A549 (cell line): ENCODE data around the gene ADAM12.

Source experiments
- JUNB ChIP-seq: fragments of >200 bp; sonication (Bioruptor Twin); formaldehyde crosslinking; IDR thresholded peaks from 2 replicates; pipeline ENCODE4 v1.6.1; 2016
- TF ChIP-seq, protein P1 (sequence below): fragments of 200-600 bp; sonication (generic); IDR thresholded peaks from 2 replicates; pipeline ENCODE4 v1.6.1; 2016; ENCODE audit warnings: antibody characterized with exemption, mild to moderate bottlenecking, moderate library complexity
- TF ChIP-seq, protein P2 (sequence below): fragments of >200 bp; sonication (Bioruptor Twin); formaldehyde crosslinking; IDR thresholded peaks from 3 replicates; pipeline ENCODE4 v1.5.1; 2016
- TF ChIP-seq, protein P3 (sequence below): IDR thresholded peaks from 2 replicates; pipeline ENCODE4 v1.6.1; 2012; ENCODE audit warnings: low read depth, borderline replicate concordance

DNA sequence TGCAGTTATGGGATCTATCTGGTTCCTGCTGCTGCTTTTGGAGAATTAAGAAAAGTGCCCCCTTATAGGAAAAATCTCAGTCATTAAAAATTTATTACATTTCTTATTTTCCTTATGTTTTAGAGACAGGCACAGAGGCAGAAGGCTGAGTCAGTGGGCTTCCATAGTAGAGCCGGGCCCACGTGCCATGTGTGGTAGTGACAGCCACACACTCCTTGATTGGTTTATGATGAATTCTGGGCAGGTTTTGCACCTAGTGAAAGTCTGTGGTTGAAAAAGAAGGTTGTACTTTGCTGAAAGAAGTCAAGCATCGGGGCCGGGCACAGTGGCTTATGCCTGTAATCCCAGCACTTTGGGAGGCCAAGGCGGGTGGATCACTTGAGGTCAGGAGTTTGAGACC is 382.0 kb downstream of the ADAM12 start:
- TF ChIP-seq, protein P1, sequence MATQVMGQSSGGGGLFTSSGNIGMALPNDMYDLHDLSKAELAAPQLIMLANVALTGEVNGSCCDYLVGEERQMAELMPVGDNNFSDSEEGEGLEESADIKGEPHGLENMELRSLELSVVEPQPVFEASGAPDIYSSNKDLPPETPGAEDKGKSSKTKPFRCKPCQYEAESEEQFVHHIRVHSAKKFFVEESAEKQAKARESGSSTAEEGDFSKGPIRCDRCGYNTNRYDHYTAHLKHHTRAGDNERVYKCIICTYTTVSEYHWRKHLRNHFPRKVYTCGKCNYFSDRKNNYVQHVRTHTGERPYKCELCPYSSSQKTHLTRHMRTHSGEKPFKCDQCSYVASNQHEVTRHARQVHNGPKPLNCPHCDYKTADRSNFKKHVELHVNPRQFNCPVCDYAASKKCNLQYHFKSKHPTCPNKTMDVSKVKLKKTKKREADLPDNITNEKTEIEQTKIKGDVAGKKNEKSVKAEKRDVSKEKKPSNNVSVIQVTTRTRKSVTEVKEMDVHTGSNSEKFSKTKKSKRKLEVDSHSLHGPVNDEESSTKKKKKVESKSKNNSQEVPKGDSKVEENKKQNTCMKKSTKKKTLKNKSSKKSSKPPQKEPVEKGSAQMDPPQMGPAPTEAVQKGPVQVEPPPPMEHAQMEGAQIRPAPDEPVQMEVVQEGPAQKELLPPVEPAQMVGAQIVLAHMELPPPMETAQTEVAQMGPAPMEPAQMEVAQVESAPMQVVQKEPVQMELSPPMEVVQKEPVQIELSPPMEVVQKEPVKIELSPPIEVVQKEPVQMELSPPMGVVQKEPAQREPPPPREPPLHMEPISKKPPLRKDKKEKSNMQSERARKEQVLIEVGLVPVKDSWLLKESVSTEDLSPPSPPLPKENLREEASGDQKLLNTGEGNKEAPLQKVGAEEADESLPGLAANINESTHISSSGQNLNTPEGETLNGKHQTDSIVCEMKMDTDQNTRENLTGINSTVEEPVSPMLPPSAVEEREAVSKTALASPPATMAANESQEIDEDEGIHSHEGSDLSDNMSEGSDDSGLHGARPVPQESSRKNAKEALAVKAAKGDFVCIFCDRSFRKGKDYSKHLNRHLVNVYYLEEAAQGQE: no peak
- TF ChIP-seq, protein P2, sequence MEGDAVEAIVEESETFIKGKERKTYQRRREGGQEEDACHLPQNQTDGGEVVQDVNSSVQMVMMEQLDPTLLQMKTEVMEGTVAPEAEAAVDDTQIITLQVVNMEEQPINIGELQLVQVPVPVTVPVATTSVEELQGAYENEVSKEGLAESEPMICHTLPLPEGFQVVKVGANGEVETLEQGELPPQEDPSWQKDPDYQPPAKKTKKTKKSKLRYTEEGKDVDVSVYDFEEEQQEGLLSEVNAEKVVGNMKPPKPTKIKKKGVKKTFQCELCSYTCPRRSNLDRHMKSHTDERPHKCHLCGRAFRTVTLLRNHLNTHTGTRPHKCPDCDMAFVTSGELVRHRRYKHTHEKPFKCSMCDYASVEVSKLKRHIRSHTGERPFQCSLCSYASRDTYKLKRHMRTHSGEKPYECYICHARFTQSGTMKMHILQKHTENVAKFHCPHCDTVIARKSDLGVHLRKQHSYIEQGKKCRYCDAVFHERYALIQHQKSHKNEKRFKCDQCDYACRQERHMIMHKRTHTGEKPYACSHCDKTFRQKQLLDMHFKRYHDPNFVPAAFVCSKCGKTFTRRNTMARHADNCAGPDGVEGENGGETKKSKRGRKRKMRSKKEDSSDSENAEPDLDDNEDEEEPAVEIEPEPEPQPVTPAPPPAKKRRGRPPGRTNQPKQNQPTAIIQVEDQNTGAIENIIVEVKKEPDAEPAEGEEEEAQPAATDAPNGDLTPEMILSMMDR: no peak
- no peak for TF ChIP-seq JUNB
- TF ChIP-seq, protein P3, sequence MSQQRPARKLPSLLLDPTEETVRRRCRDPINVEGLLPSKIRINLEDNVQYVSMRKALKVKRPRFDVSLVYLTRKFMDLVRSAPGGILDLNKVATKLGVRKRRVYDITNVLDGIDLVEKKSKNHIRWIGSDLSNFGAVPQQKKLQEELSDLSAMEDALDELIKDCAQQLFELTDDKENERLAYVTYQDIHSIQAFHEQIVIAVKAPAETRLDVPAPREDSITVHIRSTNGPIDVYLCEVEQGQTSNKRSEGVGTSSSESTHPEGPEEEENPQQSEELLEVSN: no peak
